WTC11 (cell line): Measurements from ENCODE around the gene INMT.

Experiments
- CTCF ChIP-seq: fragments of 200-600 bp; IDR thresholded peaks from 2 replicates; pipeline ENCODE4 v1.8.0; 2022; ENCODE audit warnings: antibody characterized with exemption
- ERG ChIP-seq: fragments of 250-450 bp; sonication (Bioruptor Pico); IDR thresholded peaks from 2 replicates; pipeline ENCODE4 v1.8.0; 2021; ENCODE audit warnings: mild to moderate bottlenecking
- ZSCAN18 ChIP-seq: fragments of 250-450 bp; sonication (Bioruptor Pico); IDR thresholded peaks from 2 replicates; pipeline ENCODE4 v2.1.2; 2022; ENCODE audit warnings: mild to moderate bottlenecking, moderate library complexity
- TF ChIP-seq, protein P1 (sequence below): sonication (generic); formaldehyde crosslinking; IDR thresholded peaks from 2 replicates; pipeline ENCODE4 v1.8.0; 2022; ENCODE audit warnings: mild to moderate bottlenecking, missing genetic modification reagents

DNA sequence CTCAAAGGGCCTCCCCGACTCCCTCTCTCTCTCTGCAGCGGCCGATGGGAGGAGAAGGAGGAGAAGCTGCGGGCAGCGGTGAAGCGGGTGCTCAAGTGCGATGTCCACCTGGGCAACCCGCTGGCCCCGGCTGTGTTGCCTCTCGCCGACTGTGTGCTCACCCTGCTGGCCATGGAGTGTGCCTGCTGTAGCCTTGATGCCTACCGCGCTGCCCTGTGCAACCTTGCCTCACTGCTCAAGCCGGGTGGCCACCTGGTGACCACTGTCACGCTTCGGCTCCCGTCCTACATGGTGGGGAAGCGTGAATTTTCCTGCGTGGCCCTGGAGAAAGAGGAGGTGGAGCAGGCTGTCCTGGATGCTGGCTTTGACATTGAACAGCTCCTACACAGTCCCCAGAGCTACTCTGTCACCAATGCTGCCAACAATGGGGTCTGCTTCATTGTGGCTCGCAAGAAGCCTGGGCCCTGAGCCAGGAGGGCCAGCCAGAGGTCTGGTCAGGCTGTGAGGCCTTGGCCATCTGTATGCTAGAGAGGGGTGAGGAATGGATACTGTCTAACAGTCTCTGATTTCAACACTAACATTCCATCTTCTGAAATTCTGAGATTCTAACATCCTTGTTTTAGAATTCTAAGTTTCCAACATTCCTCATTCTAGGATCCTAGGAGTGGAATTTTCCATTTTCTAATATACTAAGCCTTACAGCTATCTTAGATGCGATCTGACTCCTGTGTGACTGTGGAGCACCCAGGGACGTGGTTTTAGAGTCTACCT, 3.6 kb downstream of the INMT start:
- TF ChIP-seq, protein P1, sequence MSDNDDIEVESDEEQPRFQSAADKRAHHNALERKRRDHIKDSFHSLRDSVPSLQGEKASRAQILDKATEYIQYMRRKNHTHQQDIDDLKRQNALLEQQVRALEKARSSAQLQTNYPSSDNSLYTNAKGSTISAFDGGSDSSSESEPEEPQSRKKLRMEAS, result no peak
- TF ChIP-seq ERG (CRISPR knock-in tag), result no peak
- TF ChIP-seq CTCF, result no peak
- no peak for TF ChIP-seq ZSCAN18 (CRISPR knock-in tag)
